ENCODE data around the gene DRAM1. TPM values are rescaled to one million over a fixed set of nuclear protein-coding genes. Genes with fewer than 3 reads are reported as not detected.
"Not testable (repeated sequence)": the region's sequence is repeated elsewhere in the genome, so short reads cannot be mapped to it uniquely, and the experiment has no call there.

The DRAM1 gene
- total RNA-seq, 4 donors from 2014 or later: 4.5 to 8.1 (median 5.9) TPM

DNA sequence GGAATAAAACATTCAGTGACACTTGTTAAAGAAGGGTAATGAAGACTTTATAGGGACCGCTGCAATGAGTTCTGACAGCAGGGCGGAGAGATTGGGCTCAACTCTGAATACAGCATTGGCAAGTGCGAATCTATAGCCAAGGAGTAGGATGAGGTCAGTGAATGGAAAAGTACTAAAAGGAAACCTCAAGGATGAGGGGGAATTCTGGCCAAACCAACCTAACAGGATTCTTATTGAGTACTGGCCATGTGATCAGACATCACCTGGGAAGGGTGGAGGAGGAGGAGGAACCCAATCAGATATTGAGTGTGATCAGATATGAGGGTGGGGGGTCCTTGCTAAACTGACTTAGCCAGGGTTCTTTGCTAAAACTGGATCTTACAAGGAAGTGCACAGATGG lies 31.0 kb downstream of the DRAM1 start:
- WGBS, 2 donors: 87% methylated on average over 3 of the region's 3 CpGs
- DNase-seq (ENCODE audit: low spot score in 2 of 2): no peak

DNA sequence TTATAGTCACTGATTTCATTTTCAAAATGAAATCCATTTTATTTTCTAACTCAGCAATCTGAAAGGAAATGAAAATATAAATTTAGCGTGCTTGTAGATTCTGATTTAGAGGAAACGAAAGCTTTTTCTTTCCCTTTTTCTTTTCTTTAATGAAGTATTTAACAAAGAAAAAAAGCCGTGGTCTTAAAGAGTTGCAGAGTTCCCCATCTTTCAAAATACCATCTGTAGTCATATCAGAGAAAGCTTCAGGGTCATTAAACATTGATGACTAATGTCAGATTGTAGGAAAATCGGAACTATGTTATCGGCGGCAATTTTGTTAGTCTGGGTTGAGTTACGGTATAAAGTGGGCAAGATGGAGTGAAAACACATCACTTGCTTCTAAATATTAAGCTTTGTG lies 32.3 kb downstream of the DRAM1 start:
- no peak for DNase-seq (ENCODE audit: low spot score in 2 of 2)
- TF ChIP-seq, protein P1, sequence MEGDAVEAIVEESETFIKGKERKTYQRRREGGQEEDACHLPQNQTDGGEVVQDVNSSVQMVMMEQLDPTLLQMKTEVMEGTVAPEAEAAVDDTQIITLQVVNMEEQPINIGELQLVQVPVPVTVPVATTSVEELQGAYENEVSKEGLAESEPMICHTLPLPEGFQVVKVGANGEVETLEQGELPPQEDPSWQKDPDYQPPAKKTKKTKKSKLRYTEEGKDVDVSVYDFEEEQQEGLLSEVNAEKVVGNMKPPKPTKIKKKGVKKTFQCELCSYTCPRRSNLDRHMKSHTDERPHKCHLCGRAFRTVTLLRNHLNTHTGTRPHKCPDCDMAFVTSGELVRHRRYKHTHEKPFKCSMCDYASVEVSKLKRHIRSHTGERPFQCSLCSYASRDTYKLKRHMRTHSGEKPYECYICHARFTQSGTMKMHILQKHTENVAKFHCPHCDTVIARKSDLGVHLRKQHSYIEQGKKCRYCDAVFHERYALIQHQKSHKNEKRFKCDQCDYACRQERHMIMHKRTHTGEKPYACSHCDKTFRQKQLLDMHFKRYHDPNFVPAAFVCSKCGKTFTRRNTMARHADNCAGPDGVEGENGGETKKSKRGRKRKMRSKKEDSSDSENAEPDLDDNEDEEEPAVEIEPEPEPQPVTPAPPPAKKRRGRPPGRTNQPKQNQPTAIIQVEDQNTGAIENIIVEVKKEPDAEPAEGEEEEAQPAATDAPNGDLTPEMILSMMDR (IDR thresholded peaks at IDR 0.05): no peak
- TF ChIP-seq POLR2A (IDR thresholded peaks at IDR 0.05): no peak
- intact Hi-C loops (cut with DNase I; ENCODE audit: low total_unique reads): no loop called here
- H3K4me3 ChIP-seq (ENCODE audit: low read depth, poor library complexity, severe bottlenecking): no peak overlapping the region
- 75 to 87% methylated on average over 7 of the region's 7 CpGs for WGBS, 2 donors

More for the DNA sequence above, 31.0 kb downstream of the DRAM1 start:
- no peak for TF ChIP-seq POLR2A (IDR thresholded peaks at IDR 0.05)
- TF ChIP-seq, protein P1 (IDR thresholded peaks at IDR 0.05): no peak
- no peak overlapping the region for H3K4me3 ChIP-seq (ENCODE audit: low read depth, poor library complexity, severe bottlenecking)
- intact Hi-C loops (cut with DNase I; ENCODE audit: low total_unique reads): no loop called here

DNA sequence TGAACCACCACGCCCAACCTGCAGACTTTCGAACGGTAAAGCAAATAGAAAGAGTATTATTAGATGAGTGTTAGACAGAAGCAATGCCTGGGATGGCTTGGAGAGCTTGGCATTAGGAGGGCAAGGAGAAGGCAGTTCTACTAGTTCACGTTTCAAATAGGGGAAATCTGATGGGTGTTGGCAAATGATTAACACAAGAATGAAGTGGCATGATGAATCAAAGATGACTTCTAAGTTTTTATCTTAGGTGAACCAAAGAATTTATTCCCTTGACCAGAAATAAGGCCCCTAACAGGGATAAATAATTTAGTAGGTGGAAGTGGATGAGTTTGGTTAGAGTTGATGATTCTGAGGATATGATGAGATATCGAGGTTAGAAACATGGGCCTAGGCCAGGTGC lies 38.5 kb downstream of the DRAM1 start:
- no peak for TF ChIP-seq POLR2A (IDR thresholded peaks at IDR 0.05)
- TF ChIP-seq, protein P1 (IDR thresholded peaks at IDR 0.05): no peak

DNA sequence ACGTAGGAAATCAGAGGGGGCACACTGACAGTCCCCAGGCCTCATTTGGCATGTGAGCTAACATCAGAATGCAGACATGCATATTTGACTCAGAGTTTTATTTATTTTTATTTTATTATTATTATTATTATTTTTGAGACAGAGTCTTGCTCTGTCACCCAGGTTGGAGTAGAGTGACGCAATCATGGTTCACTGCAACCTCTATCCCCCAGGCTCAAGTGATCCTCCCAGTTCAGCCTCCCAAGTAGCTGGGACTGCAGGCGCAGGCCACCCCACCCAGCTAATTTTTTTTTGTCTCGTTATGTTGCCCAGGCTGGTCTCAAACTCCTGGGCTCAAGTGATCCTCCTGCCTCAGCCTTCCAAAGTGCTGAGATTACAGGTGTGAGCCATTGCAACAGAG lies 41.4 kb downstream of the DRAM1 start:
- intact Hi-C loops (cut with DNase I; ENCODE audit: low total_unique reads); H3K4me3 ChIP-seq (ENCODE audit: low read depth, poor library complexity, severe bottlenecking); DNase-seq (ENCODE audit: low spot score in 2 of 2): not testable (repeated sequence)
- 87 to 92% methylated on average over 4 of the region's 4 CpGs for WGBS, 2 donors

More for the DNA sequence above, 38.5 kb downstream of the DRAM1 start:
- WGBS, 2 donors: 76 to 84% methylated on average over 5 of the region's 5 CpGs
- intact Hi-C loops (cut with DNase I; ENCODE audit: low total_unique reads): no loop called here
- no peak for DNase-seq (ENCODE audit: low spot score in 2 of 2)
- no peak overlapping the region for H3K4me3 ChIP-seq (ENCODE audit: low read depth, poor library complexity, severe bottlenecking)

DNA sequence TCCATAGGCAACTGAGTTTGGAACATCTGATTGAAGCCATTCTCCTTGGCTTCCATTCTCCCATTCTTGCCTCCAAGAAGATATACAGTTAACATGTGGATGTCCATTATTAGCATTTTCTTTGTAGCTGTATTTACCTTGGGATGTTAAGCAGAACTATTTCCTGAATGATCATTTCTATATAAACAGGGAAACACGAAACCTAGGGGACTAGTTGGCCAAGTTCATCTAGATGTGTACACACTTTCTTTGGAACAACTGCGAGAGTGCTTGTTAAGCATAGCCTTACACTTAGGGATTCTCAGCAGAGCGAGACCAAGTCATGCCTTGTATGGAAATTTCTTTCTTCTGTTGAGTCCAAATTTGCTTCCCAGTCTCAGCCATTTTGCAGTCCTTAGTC lies 42.1 kb downstream of the DRAM1 start:
- intact Hi-C loops (cut with DNase I; ENCODE audit: low total_unique reads): no loop called here
- TF ChIP-seq, protein P1 (IDR thresholded peaks at IDR 0.05): no peak
- no peak for TF ChIP-seq POLR2A (IDR thresholded peaks at IDR 0.05)
- 83 to 85% methylated on average over 3 of the region's 3 CpGs for WGBS, 2 donors
- no peak for DNase-seq (ENCODE audit: low spot score in 2 of 2)
- no peak overlapping the region for H3K4me3 ChIP-seq (ENCODE audit: low read depth, poor library complexity, severe bottlenecking)

DNA sequence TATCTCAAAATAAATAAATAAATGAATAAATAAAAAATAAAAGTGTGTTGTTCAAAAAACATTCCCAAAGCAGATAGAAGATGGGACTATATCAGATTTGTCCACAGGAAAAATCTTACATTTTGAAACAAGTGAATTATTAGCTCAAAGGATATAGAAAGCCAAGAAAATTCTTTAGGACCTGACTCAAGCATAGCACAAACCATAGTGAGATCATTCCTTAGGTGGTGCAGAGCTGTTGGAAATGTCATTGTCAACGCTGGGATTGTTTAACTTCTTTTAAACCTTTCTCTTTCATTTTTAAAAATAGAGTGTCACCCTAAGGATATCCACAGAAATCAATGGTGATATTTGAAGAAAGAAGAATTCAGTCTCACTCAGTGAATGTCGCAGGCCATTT lies 43.5 kb downstream of the DRAM1 start:
- intact Hi-C loops (cut with DNase I; ENCODE audit: low total_unique reads): no loop called here
- 88 to 100% methylated on average over 2 of the region's 2 CpGs for WGBS, 2 donors
- DNase-seq (ENCODE audit: low spot score in 2 of 2): no peak
- TF ChIP-seq, protein P1 (IDR thresholded peaks at IDR 0.05): no peak
- TF ChIP-seq POLR2A (IDR thresholded peaks at IDR 0.05): no peak
- H3K4me3 ChIP-seq (ENCODE audit: low read depth, poor library complexity, severe bottlenecking): no peak overlapping the region

Data from lower leg skin (tissue), 4 donors.